Activated T-cell treated with anti-CD3 and anti-CD28 coated beads, Interleukin-2, amount 50 U/mL, for 72 hours (primary cell): ENCODE results near the gene UBASH3B. TPM values are rescaled to one million over a fixed set of nuclear protein-coding genes. Genes with fewer than 3 reads are reported as not detected.
A peak's percentile ranks its signal among the peaks of the same experiment; 100 is the strongest.
"Not testable (repeated sequence)": the region's sequence is repeated elsewhere in the genome, so short reads cannot be mapped to it uniquely, and the experiment has no call there.

Source experiments
- ATAC-seq, 2 donors: fragments of 150-1000 bp; cut with Tn5 transposase; replicated peaks in 1 of 2; 2 replicates each; pipeline ENCODE4 v1.10.0; 2021; ENCODE audit warnings: moderate library complexity in 2 of 2, mild to moderate bottlenecking in 1 of 2
- DNase-seq, 2 donors: peaks; one replicate each; pipeline ENCODE4 v3.0.0; 2021 to 2022; ENCODE audit warnings: mixed read lengths in 1 of 2
- H3K27ac Mint-ChIP-seq: one replicate; pipeline ENCODE4 v1.8.0; 2022; ENCODE audit warnings: mild to moderate bottlenecking, moderate library complexity, mixed read lengths
- H3K27me3 Mint-ChIP-seq: one replicate; pipeline ENCODE4 v1.8.0; 2022; ENCODE audit warnings: low read depth, mixed read lengths
- H3K36me3 Mint-ChIP-seq, 2 donors: one replicate each; pipeline ENCODE4 v1.8.0; 2022; ENCODE audit warnings: mixed read lengths in 2 of 2, mild to moderate bottlenecking in 1 of 2; ENCODE audit not compliant: insufficient read depth in 2 of 2
- H3K4me1 Mint-ChIP-seq: one replicate; pipeline ENCODE4 v1.8.0; 2022; ENCODE audit warnings: low read depth, mixed read lengths
- H3K4me3 Mint-ChIP-seq, 2 donors: one replicate each; pipeline ENCODE4 v1.8.0; 2022; ENCODE audit warnings: mild to moderate bottlenecking in 2 of 2, mixed read lengths in 2 of 2, moderate library complexity in 2 of 2
- H3K9me3 Mint-ChIP-seq, 2 donors: one replicate each; pipeline ENCODE4 v1.8.0; 2022; ENCODE audit warnings: mixed read lengths in 2 of 2
- total RNA-seq, 2 donors: library from RNA; stranded (reverse); gene quantifications; one replicate each; pipeline ENCODE4 v1.2.3, GENCODE V29; 2022

Gene UBASH3B
- total RNA-seq, 2 donors from 2014 or later = 6.9 to 18.5 TPM

- Mint-ChIP-seq H3K36me3 (no peaks in the 10 kb centered on the region), H3K4me3 (peak overlapping the region; percentile 70 to 72), H3K4me1 (peaks cover 83% of the 10 kb centered on the region), H3K9me3 (no peaks in the 10 kb centered on the region), H3K27me3 (no peaks in the 10 kb centered on the region), H3K27ac (peak overlapping the region; percentile 16)
- peak in 1 of 2 donors; percentile 22 for DNase-seq
- ATAC-seq = peak; percentile 28 to 29
These were observed 195.9 kb downstream of the UBASH3B start for GRCh38 chr11:122851366-122851966.

GRCh38 chr11:122852074-122852795 lies 196.7 kb downstream of the UBASH3B start:
- peak; percentile 24 to 27 for ATAC-seq
- Mint-ChIP-seq H3K36me3 (no peaks in the 10 kb centered on the region), H3K9me3 (no peaks in the 10 kb centered on the region), H3K4me1 (peaks cover 83% of the 10 kb centered on the region), H3K4me3 (peak overlapping the region; percentile 70 to 72), H3K27ac (peak overlapping the region; percentile 16), H3K27me3 (no peaks in the 10 kb centered on the region)
- peak; percentile 45 to 50 for DNase-seq

- DNase-seq = no peak
- Mint-ChIP-seq H3K4me3 (peak overlapping the region; percentile 70 to 72), H3K27me3 (no peaks in the 10 kb centered on the region), H3K9me3 (no peaks in the 10 kb centered on the region), H3K4me1 (peaks cover 83% of the 10 kb centered on the region), H3K27ac (no peak overlapping the region), H3K36me3 (no peaks in the 10 kb centered on the region)
- no peak for ATAC-seq
These were observed 197.3 kb downstream of the UBASH3B start for GRCh38 chr11:122852796-122853160.

GRCh38 chr11:122853261-122853660 lies 197.7 kb downstream of the UBASH3B start:
- Mint-ChIP-seq H3K4me3 (no peak overlapping the region), H3K4me1 (peaks cover 78% of the 10 kb centered on the region), H3K9me3 (no peaks in the 10 kb centered on the region), H3K27me3 (no peaks in the 10 kb centered on the region), H3K36me3 (no peaks in the 10 kb centered on the region), H3K27ac (no peak overlapping the region)
- DNase-seq (no peak), ATAC-seq (no peak)

DNA sequence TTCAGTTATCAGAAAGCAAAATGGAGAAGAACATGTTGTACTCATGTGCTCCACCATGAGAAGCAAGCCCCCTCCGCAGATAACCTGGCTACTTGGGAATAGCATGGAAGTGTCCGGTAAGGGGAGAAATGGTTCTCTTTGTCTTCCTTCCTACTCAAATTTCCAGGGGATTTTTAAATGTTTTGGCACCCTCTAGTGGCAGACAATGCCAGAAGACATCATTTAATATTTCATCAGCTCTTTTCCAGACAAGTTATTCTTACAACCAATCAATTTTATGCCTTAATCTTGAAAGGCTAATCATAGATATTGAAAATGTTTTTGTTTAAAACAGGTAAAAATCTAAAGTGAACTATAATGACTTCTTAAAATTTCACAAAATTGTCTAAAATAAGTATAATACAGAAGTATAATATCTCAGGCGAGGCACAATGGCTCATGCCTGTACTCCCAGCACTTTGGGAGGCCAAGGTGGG lies 198.5 kb downstream of the UBASH3B start:
- H3K9me3 Mint-ChIP-seq = no peaks in the 10 kb centered on the region
- no peaks in the 10 kb centered on the region for H3K36me3 Mint-ChIP-seq
- peaks cover 71% of the 10 kb centered on the region for H3K4me1 Mint-ChIP-seq

DNA sequence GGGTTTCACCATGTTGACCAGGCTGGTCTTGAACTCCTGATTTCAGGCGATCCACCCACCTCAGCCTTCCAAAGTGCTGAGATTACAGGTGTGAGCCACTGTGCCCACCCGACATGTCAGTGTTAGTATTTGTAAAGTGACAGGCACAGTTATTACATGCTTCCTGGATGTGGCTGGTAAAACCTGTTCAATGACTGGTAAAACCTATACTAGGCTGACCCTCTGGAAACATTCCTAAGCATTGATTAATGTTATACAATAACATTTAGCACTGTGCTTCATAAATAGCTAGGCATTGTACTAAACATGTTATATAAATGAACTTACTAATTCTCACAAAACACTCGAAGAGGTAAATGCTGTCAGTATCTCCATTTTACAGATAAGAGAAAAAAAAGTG lies 206.1 kb downstream of the UBASH3B start:
- Mint-ChIP-seq H3K36me3 (peaks cover 0 to 2% of the 10 kb centered on the region in 2 donors), H3K27me3 (no peaks in the 10 kb centered on the region), H3K4me1 (peaks cover 17% of the 10 kb centered on the region), H3K4me3 (no peak overlapping the region), H3K9me3 (no peaks in the 10 kb centered on the region), H3K27ac (no peak overlapping the region)
- DNase-seq (no peak), ATAC-seq (no peak)

More for the DNA sequence above, 198.5 kb downstream of the UBASH3B start:
- Mint-ChIP-seq H3K27me3 (no peaks in the 10 kb centered on the region), H3K27ac (no peak overlapping the region), H3K4me3 (no peak overlapping the region)
- ATAC-seq (no peak), DNase-seq (peak; percentile 37 to 51)

DNA sequence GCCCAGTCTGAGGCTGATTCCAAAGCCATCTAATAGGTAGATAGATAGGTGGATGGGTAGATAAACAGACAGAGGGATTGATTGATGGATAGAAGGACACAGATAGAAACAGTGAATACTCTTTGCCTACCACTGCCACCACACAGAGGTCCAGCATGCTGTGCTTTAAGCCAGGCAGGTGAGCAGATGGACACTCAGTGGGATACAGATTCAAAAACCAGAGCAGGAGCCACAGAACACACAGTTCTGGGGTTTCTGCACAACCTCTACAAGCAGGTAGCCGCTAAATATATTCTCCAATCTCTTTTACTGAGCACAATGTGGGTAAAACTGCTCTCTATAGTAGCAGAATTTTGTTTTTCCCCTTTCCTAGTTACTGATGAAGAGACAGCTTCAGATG lies 206.6 kb downstream of the UBASH3B start:
- Mint-ChIP-seq H3K4me1 (peaks cover 13% of the 10 kb centered on the region), H3K4me3 (no peak overlapping the region), H3K9me3 (no peaks in the 10 kb centered on the region), H3K27me3 (no peaks in the 10 kb centered on the region), H3K27ac (no peak overlapping the region), H3K36me3 (peaks cover 0 to 2% of the 10 kb centered on the region in 2 donors)
- no peak for DNase-seq
- no peak for ATAC-seq

DNA sequence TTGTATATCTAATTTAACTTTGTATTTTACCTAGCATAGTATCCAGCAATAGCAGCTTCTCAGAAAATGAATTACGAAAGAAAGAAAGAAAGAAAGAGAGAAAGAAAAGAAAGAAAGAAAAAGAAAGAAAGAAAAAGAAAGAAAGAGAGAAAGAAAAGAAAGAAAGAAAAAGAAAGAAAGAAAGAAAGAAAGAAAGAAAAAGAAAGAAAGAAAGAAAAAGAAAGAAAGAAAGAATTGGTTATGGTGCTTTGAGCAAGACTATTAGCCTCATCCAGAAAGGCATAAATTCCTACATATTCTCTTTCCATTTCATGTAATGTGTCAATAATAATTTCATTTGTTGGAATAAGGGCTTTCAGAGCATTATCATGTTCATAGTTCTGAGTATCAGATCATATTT lies 207.6 kb downstream of the UBASH3B start:
- not testable (repeated sequence) for H3K27me3 Mint-ChIP-seq, DNase-seq, H3K4me3 Mint-ChIP-seq, ATAC-seq, H3K9me3 Mint-ChIP-seq, H3K36me3 Mint-ChIP-seq, H3K4me1 Mint-ChIP-seq
- H3K27ac Mint-ChIP-seq = peak overlapping the region; percentile 91

- peaks cover 0 to 2% of the 10 kb centered on the region in 2 donors for H3K36me3 Mint-ChIP-seq
- ATAC-seq = no peak
- peaks cover 6% of the 10 kb centered on the region for H3K4me1 Mint-ChIP-seq
- H3K27ac Mint-ChIP-seq = no peak overlapping the region
- DNase-seq = peak in 1 of 2 donors; percentile 42
- no peaks in the 10 kb centered on the region for H3K27me3 Mint-ChIP-seq
- no peaks in the 10 kb centered on the region for H3K9me3 Mint-ChIP-seq
- no peak overlapping the region for H3K4me3 Mint-ChIP-seq
These were observed 208.3 kb downstream of the UBASH3B start for GRCh38 chr11:122863704-122864326.

Other genes with a start within 250 kb of the UBASH3B start
- gene CRTAM, start 182.8 kb downstream of the UBASH3B start, total RNA-seq = 10 to 100 TPM in 1 of 2 donors, 1 to 10 TPM in 1; 9.7 to 12.9 TPM
- gene JHY, start 227.0 kb downstream of the UBASH3B start, total RNA-seq = 1 to 10 TPM; 5.5 to 6.0 TPM